K562 (cell line): Measurements from ENCODE around the gene OR8D2. TPM values are rescaled to one million over a fixed set of nuclear protein-coding genes. Genes with fewer than 3 reads are reported as not detected.

Source experiments
- ATAC-seq: fragments of 200-7000 bp; cut with Tn5 transposase; 3 replicates; pipeline ENCODE4 v1.9.1; 2020; ENCODE audit warnings: moderate library complexity
- BruUV-seq: library from RNA; stranded (reverse); fragments of 400-500 nt; replicated peaks from 2 replicates; lab custom pipeline; 2021; lab: Mats Ljungman, UMichigan
- CTCF ChIA-PET: fragments of 300-600 bp; formaldehyde crosslinking; extraction: SDS; loops from one replicate; lab custom pipeline; 2021; ENCODE audit warnings: low intra/inter-chr PET ratio; lab: Yijun Ruan, JAX
- POLR2A ChIA-PET: fragments of 300-600, 350-650 bp; sonication (Branson Sonifier 250); formaldehyde crosslinking; extraction: SDS; loops from one replicate; lab custom pipeline; 2021; ENCODE audit warnings: antibody characterized with exemption, inconsistent platforms; lab: Yijun Ruan, JAX
- DNase-seq, 4 experiments: peaks; one replicate each; pipeline versions ENCODE4 v3.0.0 to v3.0.0-alpha.2; 2011 to 2018; ENCODE audit warnings: low spot score in 3 of 4, mixed read lengths in 3 of 4; ENCODE audit errors: extremely low read depth in 1 of 4
- FAIRE-seq: peaks from 2 replicates; lab custom pipeline; 2011; peaks lifted over from hg19 to GRCh38; lab: Jason Lieb, UNC
- H2AFZ ChIP-seq: 2 replicates; pipeline ENCODE4 v1.6.0; 2011; ENCODE audit warnings: low read depth, low read length, control low read depth, inconsistent platforms
- H3K27ac ChIP-seq: fragments of 200-600 bp; 3 replicates; pipeline ENCODE4 v1.8.0; 2011; ENCODE audit warnings: low read depth, mild to moderate bottlenecking, control low read depth, inconsistent platforms, low read length, moderate library complexity, mixed read lengths; ENCODE audit errors: extremely low read depth
- H3K27me3 ChIP-seq, 2 experiments: fragments of 300-600 bp in 1 of 2; 2 replicates in 1 of 2; 3 replicates in 1 of 2; pipeline versions ENCODE4 v1.6.0 to v1.8.0; 2011; ENCODE audit warnings: inconsistent platforms in 2 of 2, low read length in 2 of 2, mild to moderate bottlenecking in 1 of 2, mixed read lengths in 1 of 2, moderate library complexity in 1 of 2; ENCODE audit not compliant: control insufficient read depth in 2 of 2, insufficient read depth in 2 of 2
- H3K36me3 ChIP-seq: fragments of 300-600 bp; 3 replicates; pipeline ENCODE4 v1.8.0; 2011; ENCODE audit warnings: mild to moderate bottlenecking, low read length, inconsistent platforms; ENCODE audit not compliant: control insufficient read depth, insufficient read depth
- H3K4me1 ChIP-seq, 2 experiments: fragments of 200-600 bp in 1 of 2; replicated peaks in 1 of 2; 2 replicates in 1 of 2; 3 replicates in 1 of 2; pipeline versions ENCODE4 v1.5.1 to v1.8.0; 2011; ENCODE audit warnings: inconsistent platforms in 2 of 2, low read length in 2 of 2, mild to moderate bottlenecking in 1 of 2, mixed read lengths in 1 of 2, moderate library complexity in 1 of 2; ENCODE audit not compliant: control insufficient read depth in 2 of 2, insufficient read depth in 2 of 2
- H3K4me2 ChIP-seq: 2 replicates; pipeline ENCODE4 v1.6.1; 2011; ENCODE audit warnings: low read length, control low read depth, inconsistent platforms, mixed read lengths; ENCODE audit not compliant: insufficient read depth
- H3K4me3 ChIP-seq: fragments of 200-600 bp; sonication (generic), shearing (Covaris generic); 2 replicates; pipeline ENCODE4 v1.5.1; 2016; ENCODE audit warnings: control low read depth, inconsistent platforms
- H3K79me2 ChIP-seq: fragments of 200-600 bp; 3 replicates; pipeline ENCODE4 v1.8.0; 2011; ENCODE audit warnings: low read length, inconsistent platforms; ENCODE audit not compliant: control insufficient read depth, insufficient read depth
- H3K9ac ChIP-seq, 2 experiments: 2 replicates each; pipeline versions ENCODE4 v1.6.0 to v1.6.1; 2011; ENCODE audit warnings: low read depth in 2 of 2, low read length in 2 of 2, control low read depth in 1 of 2, inconsistent platforms in 1 of 2, mild to moderate bottlenecking in 1 of 2, mixed read lengths in 1 of 2; ENCODE audit not compliant: insufficient read depth in 1 of 2
- H3K9me1 ChIP-seq: one replicate; pipeline ENCODE4 v1.6.0; 2011; ENCODE audit warnings: inconsistent platforms, mild to moderate bottlenecking, low read length, moderate library complexity; ENCODE audit not compliant: control insufficient read depth, insufficient read depth
- H3K9me3 ChIP-seq: replicated peaks from 2 replicates; pipeline ENCODE4 v1.5.1; 2011; ENCODE audit warnings: low read depth, low read length, inconsistent platforms; ENCODE audit not compliant: control insufficient read depth, insufficient read depth
- H4K20me1 ChIP-seq: replicated peaks from 2 replicates; pipeline ENCODE4 v1.6.1; 2011; ENCODE audit warnings: low read length, inconsistent platforms, mixed read lengths; ENCODE audit not compliant: control insufficient read depth, insufficient read depth
- C11orf30 ChIP-seq: fragments of 450-650 bp; IDR thresholded peaks from 2 replicates; pipeline ENCODE4 v1.6.1; 2016; ENCODE audit warnings: low read depth, mild to moderate bottlenecking
- CTCFL ChIP-seq: IDR thresholded peaks from 2 replicates; pipeline ENCODE4 v1.6.1; 2011; ENCODE audit warnings: borderline replicate concordance, low read depth, mild to moderate bottlenecking, moderate library complexity, low read length; ENCODE audit not compliant: insufficient read depth, poor library complexity, severe bottlenecking
- MAFF ChIP-seq: IDR thresholded peaks from 2 replicates; pipeline ENCODE4 v1.6.1; 2012; ENCODE audit warnings: low read length, improper control_type of control experiment
- MAFG ChIP-seq: fragments of 450-650 bp; conservative IDR thresholded peaks from 2 replicates; pipeline ENCODE4 v1.6.1; 2016; ENCODE audit warnings: missing genetic modification characterization, missing compliant biosample characterization
- MAFK ChIP-seq: IDR thresholded peaks from 2 replicates; pipeline ENCODE4 v1.6.1; 2011; ENCODE audit warnings: low read length, improper control_type of control experiment
- RCOR1 ChIP-seq, 2 experiments: IDR thresholded peaks; 2 replicates each; pipeline ENCODE4 v1.6.1; 2012; ENCODE audit warnings: low read depth in 2 of 2, low read length in 2 of 2, borderline replicate concordance in 1 of 2, improper control_type of control experiment in 1 of 2
- RREB1 ChIP-seq: fragments of 250-450 bp; sonication (Bioruptor Pico); IDR thresholded peaks from 2 replicates; pipeline ENCODE4 v1.4.0; 2020
- TBP ChIP-seq: optimal IDR thresholded peaks from 2 replicates; pipeline ENCODE3; 2011; ENCODE audit warnings: low read depth, low read length, improper control_type of control experiment
- XRCC5 ChIP-seq: fragments of 200-400 bp; formaldehyde crosslinking; IDR thresholded peaks from 2 replicates; pipeline ENCODE4 v1.6.1; 2017; ENCODE audit warnings: low read depth, mild to moderate bottlenecking, low read length
- ZBTB33 ChIP-seq: sonication (generic); formaldehyde crosslinking; IDR thresholded peaks from 2 replicates; pipeline ENCODE4 v1.8.1; 2023; ENCODE audit warnings: mild to moderate bottlenecking, missing genetic modification reagents
- ZFP30 ChIP-seq: fragments of 250-450 bp; sonication (Bioruptor Pico); IDR thresholded peaks from 2 replicates; pipeline ENCODE4 v1.8.0; 2022; ENCODE audit warnings: moderate library complexity, mild to moderate bottlenecking, inconsistent platforms, borderline replicate concordance
- ZNF316 ChIP-seq: fragments of 450-650 bp; IDR thresholded peaks from 2 replicates; pipeline ENCODE4 v1.6.1; 2016
- ZNF764 ChIP-seq: fragments of 250-450 bp; sonication (Bioruptor Pico); IDR thresholded peaks from 2 replicates; pipeline ENCODE4 v1.4.0; 2020; ENCODE audit warnings: low read depth, mild to moderate bottlenecking, moderate library complexity
- WGBS: fragments of 100-300 bp; shearing (Covaris generic); methylation state at CpG from one replicate; pipeline ENCODE4 v1.1.6; 2016; ENCODE audit warnings: low coverage, mixed read lengths; ENCODE audit not compliant: insufficient coverage; ENCODE audit errors: missing lambda C conversion rate; 5-methylcytosine and 5-hydroxymethylcytosine counted together
- in situ Hi-C: fragments of 300-500 bp; cut with MboI; formaldehyde crosslinking; loops from 4 replicates; pipeline ENCODE4 v1.15.0; 2018; ENCODE audit warnings: inconsistent platforms, mixed read lengths
- intact Hi-C: fragments of 100-400 bp; cut with micrococcal nuclease; formaldehyde crosslinking; loops from 2 replicates; pipeline ENCODE4 v1.14.2; 2022
- polyA plus RNA-seq, 8 experiments: library from polyadenylated mRNA; depleted of rRNA in 4 of 8; stranded (reverse) in 5 of 8; unstranded in 3 of 8; fragments of >200 nt; fragmentation: Nextera tagmentation in 2 of 8; fragmentation: Illumina TruSeq in 1 of 8; extraction: Ambion mirVana in 2 of 8; extraction: Trizol in 1 of 8; gene quantifications; 2 replicates each; pipeline versions ENCODE4 v1.2.1 to v1.2.3, GENCODE V29; 2011 to 2014; ENCODE audit warnings: inconsistent platforms in 1 of 8, missing spikeins in 1 of 8
- total RNA-seq, 7 experiments: library from RNA; depleted of rRNA in 6 of 7; stranded (reverse); fragments of >200 nt in 6 of 7; fragmentation: Illumina TruSeq in 2 of 7; extraction: Trizol in 2 of 7; gene quantifications; 2 replicates each; pipeline versions ENCODE4 v1.2.1 to v1.2.3, GENCODE V29; 2011 to 2021; ENCODE audit warnings: low replicate concordance in 1 of 7

The OR8D2 gene
- total and polyA plus RNA-seq, 9 of the 15 experiments (the other 6 are each of a cell fraction or from before 2014, with no cell fraction given): 0.06 to 0.21 TPM; not detected in 7

GRCh38 chr11:124331873-124332272 is 11.9 kb upstream of the OR8D2 start:
- no peak overlapping the region for H3K4me3 ChIP-seq
- no peaks in the 10 kb centered on the region for H3K4me1 ChIP-seq
- H4K20me1 ChIP-seq: no peaks in the 10 kb centered on the region
- no peaks in the 10 kb centered on the region for H3K36me3 ChIP-seq
- no peak for DNase-seq
- H3K4me2 ChIP-seq: no peak overlapping the region
- in situ Hi-C loops: no loop called here
- H3K9me1 ChIP-seq: no peaks in the 10 kb centered on the region
- H3K9ac ChIP-seq: no peak overlapping the region
- no peaks in the 10 kb centered on the region for H3K79me2 ChIP-seq
- intact Hi-C loops: loop anchor here (2.0 kb wide), 1 partner anchor 261 kb away; no protein-coding TSS in a partner anchor
- H3K27ac ChIP-seq: no peak overlapping the region
- no peak for FAIRE-seq
- no peaks in the 10 kb centered on the region for H3K27me3 ChIP-seq
- ChIA-PET CTCF (no interaction called here), POLR2A (interaction anchor here (1.2 kb wide), 1 partner anchor 10 kb away, joined by 3 read pairs; no protein-coding TSS in a partner anchor)
- ATAC-seq: no peak
- no TSS peak for BruUV-seq
- no peak overlapping the region for H2AFZ ChIP-seq
- H3K9me3 ChIP-seq: no peaks in the 10 kb centered on the region
- 48% methylated on average over 3 of the region's 3 CpGs for WGBS
- TF ChIP-seq MAFK: peak; percentile 59
- TF ChIP-seq MAFF: peak; percentile 38; the same call in 1 of the 2 replicates
- TF ChIP-seq C11orf30: peak; percentile 65; the same call in 1 of the 2 replicates
- no peak for TF ChIP-seq ZFP30 (CRISPR knock-in tag)
- TF ChIP-seq TBP: no peak
- no peak for TF ChIP-seq CTCFL
- TF ChIP-seq ZBTB33 (CRISPR knock-in tag): no peak
- TF ChIP-seq MAFG: peak; percentile 35; the same call in 1 of the 2 replicates
- no peak for TF ChIP-seq XRCC5
- no peak for TF ChIP-seq ZNF764 (CRISPR knock-in tag)
- no peak for TF ChIP-seq RREB1 (CRISPR knock-in tag)
- no peak for TF ChIP-seq RCOR1 (IDR thresholded peaks at IDR 0.05; ENCODE audit: borderline replicate concordance in 1 of 2, low read depth in 2 of 2, low read length in 2 of 2)
- TF ChIP-seq ZNF316: peak; percentile 84
